ENCODE results near the gene MTRR. TPM values are rescaled to one million over a fixed set of nuclear protein-coding genes. Genes with fewer than 3 reads are reported as not detected.
A peak's percentile ranks its signal among the peaks of the same experiment; 100 is the strongest.

The MTRR gene
- total and polyA plus RNA-seq, 9 of the 15 experiments (the other 6 are each of a cell fraction or from before 2014, with no cell fraction given) = 39.3 to 84.6 (median 66.2) TPM

GRCh38 chr5:7873216-7873615 lies 4.3 kb downstream of the MTRR start (continued):
- TF ChIP-seq HDAC2 (IDR thresholded peaks at IDR 0.05) = no peak
- no peak for TF ChIP-seq ZEB2 (IDR thresholded peaks at IDR 0.05)
- no peak for TF ChIP-seq HCFC1 (IDR thresholded peaks at IDR 0.05; ENCODE audit: low read depth, low read length)
- TF ChIP-seq NCOA6 (IDR thresholded peaks at IDR 0.05) = no peak

GRCh38 chr5:7874639-7875038 lies 5.7 kb downstream of the MTRR start:
- POLR2A ChIA-PET = no interaction called here
- Histone ChIP-seq H3K4me3 (no peak overlapping the region), H3K9me1 (ENCODE audit: control insufficient read depth, insufficient read depth, low read length) (peaks cover 3% of the 10 kb centered on the region), H3K9ac (ENCODE audit: insufficient read depth in 1 of 2, low read depth in 2 of 2, low read length in 2 of 2) (no peak overlapping the region), H2AFZ (ENCODE audit: low read depth, low read length) (no peak overlapping the region), H3K36me3 (ENCODE audit: control insufficient read depth, insufficient read depth, low read length) (peaks cover 93% of the 10 kb centered on the region), H3K27ac (ENCODE audit: extremely low read depth, low read depth, low read length) (no peak overlapping the region), H3K9me3 (replicated peaks; ENCODE audit: control insufficient read depth, insufficient read depth, low read depth, low read length) (no peaks in the 10 kb centered on the region), H4K20me1 (replicated peaks; ENCODE audit: control insufficient read depth, insufficient read depth, low read length) (peaks cover 16% of the 10 kb centered on the region), H3K4me1 (replicated peaks in 1 of 2; ENCODE audit: control insufficient read depth in 2 of 2, insufficient read depth in 2 of 2, low read length in 2 of 2) (peaks cover 0 to 4% of the 10 kb centered on the region in 2 experiments; a peak in 3 of 5 replicates), H3K27me3 (ENCODE audit: control insufficient read depth in 2 of 2, insufficient read depth in 2 of 2, low read length in 2 of 2) (no peaks in the 10 kb centered on the region), H3K4me2 (ENCODE audit: insufficient read depth, low read length) (no peak overlapping the region), H3K79me2 (ENCODE audit: control insufficient read depth, insufficient read depth, low read length) (peaks cover 74% of the 10 kb centered on the region)
- FAIRE-seq = no peak
- in situ Hi-C loops (cut with MboI) = no loop called here
- 94% methylated on average over 2 of the region's 2 CpGs for WGBS (ENCODE audit: insufficient coverage, low coverage, missing lambda C conversion rate)
- CTCF ChIA-PET (ENCODE audit: low intra/inter-chr PET ratio) = no interaction called here
- DNase-seq (ENCODE audit: extremely low read depth in 1 of 4, low spot score in 3 of 4) = no peak
- intact Hi-C loops (cut with micrococcal nuclease) = no loop called here
- ATAC-seq = no peak
- no TSS peak for BruUV-seq (replicated peaks)
- no peak for TF ChIP-seq ZNF639 (CRISPR knock-in tag; conservative IDR thresholded peaks at IDR 0.05 in 1 of 2, IDR thresholded peaks at IDR 0.05 in 1 of 2)
- TF ChIP-seq ARID3A (IDR thresholded peaks at IDR 0.05; ENCODE audit: borderline replicate concordance, low read depth, low read length) = no peak
- TF ChIP-seq ZBTB40 (IDR thresholded peaks at IDR 0.05) = peak; percentile 80
- TF ChIP-seq ZBTB40 (CRISPR knock-in tag; IDR thresholded peaks at IDR 0.05) = peak; percentile 64; the same call in 1 of the 2 replicates

Data from K562 (cell line).